ENCODE measurements around the gene MFSD12. TPM values are rescaled to one million over a fixed set of nuclear protein-coding genes. Genes with fewer than 3 reads are reported as not detected.

MFSD12 gene
- total RNA-seq, 1 experiment from 2014 or later = 60.6 TPM

GRCh38 chr19:3520166-3521103 is 37.0 kb downstream of the MFSD12 start:
- TF ChIP-seq CTCF (IDR thresholded peaks at IDR 0.05; ENCODE audit: insufficient read depth in 1 of 2, low read depth in 1 of 2, low read length in 1 of 2, severe bottlenecking in 1 of 2, unreplicated experiment in 1 of 2) = peak in 1 of 2 experiments; percentile 24
- H3K9me3 Mint-ChIP-seq (ENCODE audit: unreplicated experiment) = no peaks in the 10 kb centered on the region
- Histone ChIP-seq H3K9me3 (no peaks in the 10 kb centered on the region), H3K36me3 (ENCODE audit: control insufficient read depth, insufficient read depth, low read length) (no peaks in the 10 kb centered on the region), H3K4me1 (no peaks in the 10 kb centered on the region), H3K4me3 (ENCODE audit: low read depth, low read length) (no peak overlapping the region), H3K27me3 (replicated peaks; ENCODE audit: control insufficient read depth, insufficient read depth, low read length) (no peaks in the 10 kb centered on the region)
- CTCF ChIA-PET = no interaction called here
- H3K36me3 Mint-ChIP-seq (ENCODE audit: insufficient read depth, unreplicated experiment) = peaks cover 40% of the 10 kb centered on the region
- no TSS peak for BruUV-seq (replicated peaks)
- DNase-seq = peak in 1 of 2 experiments; percentile 56
- peak overlapping the region; percentile 61 for H3K27ac Mint-ChIP-seq (ENCODE audit: unreplicated experiment)
- peaks cover 6% of the 10 kb centered on the region for H3K4me1 Mint-ChIP-seq (ENCODE audit: low read depth, unreplicated experiment)
- H3K4me3 Mint-ChIP-seq (ENCODE audit: unreplicated experiment) = no peak overlapping the region
- POLR2A ChIA-PET = no interaction called here
- no peaks in the 10 kb centered on the region for H3K27me3 Mint-ChIP-seq (ENCODE audit: insufficient read depth, unreplicated experiment)
- intact Hi-C loops (cut with micrococcal nuclease; ENCODE audit: unreplicated experiment) = no loop called here

DNA sequence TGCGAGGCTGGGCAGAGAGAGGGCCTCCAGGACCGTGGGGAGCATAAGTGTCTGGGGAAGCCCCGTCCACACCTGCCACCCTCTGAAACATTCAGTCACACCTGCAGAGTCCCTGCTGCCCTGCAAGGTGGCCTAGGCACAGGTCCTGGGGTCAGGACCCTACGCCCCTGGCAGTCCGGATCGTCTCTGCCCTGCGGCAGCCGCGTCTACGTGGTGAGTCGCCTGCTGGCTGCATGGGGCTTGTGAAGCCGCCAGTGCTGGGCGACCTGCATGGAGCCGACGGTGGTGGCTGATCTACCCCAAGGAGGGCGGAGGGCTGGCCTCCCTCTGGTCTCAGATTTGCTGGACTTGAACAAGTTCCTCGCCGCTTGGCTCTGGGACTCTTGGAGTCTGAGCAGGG is 38.3 kb downstream of the MFSD12 start:
- no peak overlapping the region for H3K27ac Mint-ChIP-seq (ENCODE audit: unreplicated experiment)
- peaks cover 44% of the 10 kb centered on the region for H3K36me3 Mint-ChIP-seq (ENCODE audit: insufficient read depth, unreplicated experiment)
- TF ChIP-seq CTCF (IDR thresholded peaks at IDR 0.05; ENCODE audit: insufficient read depth in 1 of 2, low read depth in 1 of 2, low read length in 1 of 2, severe bottlenecking in 1 of 2, unreplicated experiment in 1 of 2) = no peak
- Histone ChIP-seq H3K36me3 (ENCODE audit: control insufficient read depth, insufficient read depth, low read length) (no peaks in the 10 kb centered on the region), H3K4me3 (ENCODE audit: low read depth, low read length) (no peak overlapping the region), H3K4me1 (no peaks in the 10 kb centered on the region), H3K27me3 (replicated peaks; ENCODE audit: control insufficient read depth, insufficient read depth, low read length) (no peaks in the 10 kb centered on the region), H3K9me3 (no peaks in the 10 kb centered on the region)
- CTCF ChIA-PET = no interaction called here
- no peaks in the 10 kb centered on the region for H3K27me3 Mint-ChIP-seq (ENCODE audit: insufficient read depth, unreplicated experiment)
- intact Hi-C loops (cut with micrococcal nuclease; ENCODE audit: unreplicated experiment) = no loop called here
- POLR2A ChIA-PET = no interaction called here
- no peak for DNase-seq
- H3K4me3 Mint-ChIP-seq (ENCODE audit: unreplicated experiment) = no peak overlapping the region
- BruUV-seq (replicated peaks) = no TSS peak
- peaks cover 6% of the 10 kb centered on the region for H3K4me1 Mint-ChIP-seq (ENCODE audit: low read depth, unreplicated experiment)
- no peaks in the 10 kb centered on the region for H3K9me3 Mint-ChIP-seq (ENCODE audit: unreplicated experiment)

DNA sequence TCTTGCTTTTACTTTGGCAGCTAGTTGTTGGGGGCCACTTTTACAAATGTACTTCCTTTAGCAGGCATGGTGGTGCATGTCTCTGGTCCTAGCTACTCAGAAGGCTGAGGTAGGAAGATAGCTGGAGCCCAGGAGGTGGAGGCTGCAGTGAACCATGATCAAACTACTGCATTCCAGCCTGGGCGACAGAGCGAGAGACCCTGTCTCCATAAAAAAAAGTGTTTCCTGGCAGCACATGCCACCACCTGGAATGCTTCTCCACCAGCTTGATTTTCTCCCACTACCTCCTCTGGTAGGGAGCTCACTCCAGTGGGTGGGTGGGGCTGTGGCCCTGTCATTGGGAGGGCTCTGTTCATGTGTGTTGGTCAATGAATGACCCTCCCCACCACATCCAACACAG is 38.7 kb downstream of the MFSD12 start:
- ChIA-PET CTCF (no interaction called here), POLR2A (no interaction called here)
- no peak for DNase-seq
- no peaks in the 10 kb centered on the region for H3K27me3 ChIP-seq (replicated peaks; ENCODE audit: control insufficient read depth, insufficient read depth, low read length)
- Mint-ChIP-seq H3K27ac (ENCODE audit: unreplicated experiment) (no peak overlapping the region), H3K27me3 (ENCODE audit: insufficient read depth, unreplicated experiment) (no peaks in the 10 kb centered on the region), H3K9me3 (ENCODE audit: unreplicated experiment) (no peaks in the 10 kb centered on the region), H3K4me1 (ENCODE audit: low read depth, unreplicated experiment) (peaks cover 6% of the 10 kb centered on the region), H3K4me3 (ENCODE audit: unreplicated experiment) (no peak overlapping the region), H3K36me3 (ENCODE audit: insufficient read depth, unreplicated experiment) (peaks cover 42% of the 10 kb centered on the region)
- H3K9me3 ChIP-seq = no peaks in the 10 kb centered on the region
- TF ChIP-seq CTCF (IDR thresholded peaks at IDR 0.05; ENCODE audit: insufficient read depth in 1 of 2, low read depth in 1 of 2, low read length in 1 of 2, severe bottlenecking in 1 of 2, unreplicated experiment in 1 of 2) = no peak
- no TSS peak for BruUV-seq (replicated peaks)
- H3K4me3 ChIP-seq (ENCODE audit: low read depth, low read length) = no peak overlapping the region
- no peaks in the 10 kb centered on the region for H3K4me1 ChIP-seq
- intact Hi-C loops (cut with micrococcal nuclease; ENCODE audit: unreplicated experiment) = no loop called here
- no peaks in the 10 kb centered on the region for H3K36me3 ChIP-seq (ENCODE audit: control insufficient read depth, insufficient read depth, low read length)
